ENCODE results near the gene ASB14.

Gene ASB14

DNA sequence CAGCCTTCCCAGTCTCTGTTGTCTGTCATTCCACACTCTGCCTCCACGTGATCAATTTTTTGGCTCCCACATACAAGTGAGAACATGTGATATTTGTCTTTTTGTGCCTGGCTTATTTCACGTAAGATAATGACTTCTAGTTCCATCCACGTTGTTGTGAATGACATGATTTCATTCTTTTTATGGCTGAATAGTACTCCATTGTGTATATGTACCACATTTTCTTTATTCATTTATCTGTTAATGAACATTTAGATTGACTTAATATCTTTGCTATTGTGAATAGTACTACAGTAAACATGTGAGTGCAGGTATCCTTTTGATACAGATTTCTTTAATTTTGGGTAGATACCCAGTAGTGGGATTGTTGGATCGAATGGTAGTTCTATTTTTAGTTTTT is 31.4 kb downstream of the ASB14 start:
- no peak for DNase-seq (ENCODE audit: low read depth)

DNA sequence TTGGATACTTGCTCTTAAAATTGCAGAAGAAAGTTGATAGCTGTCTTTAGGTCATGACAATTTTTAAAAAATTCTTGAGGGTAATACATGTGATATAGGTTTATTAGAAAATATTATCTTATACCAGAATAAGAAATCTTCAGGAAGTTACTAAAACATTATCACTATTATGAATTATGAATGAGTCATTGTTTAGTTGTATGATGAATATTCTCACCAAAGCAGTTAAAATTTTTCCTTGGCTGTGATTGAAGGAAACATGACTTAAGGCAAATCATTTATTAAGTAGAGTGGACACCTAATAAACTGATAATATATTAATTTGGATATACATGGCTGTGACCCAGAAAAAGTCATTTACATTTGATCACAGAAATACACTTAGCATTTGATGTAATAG is 34.8 kb downstream of the ASB14 start:
- no peak for DNase-seq (ENCODE audit: low read depth)

DNA sequence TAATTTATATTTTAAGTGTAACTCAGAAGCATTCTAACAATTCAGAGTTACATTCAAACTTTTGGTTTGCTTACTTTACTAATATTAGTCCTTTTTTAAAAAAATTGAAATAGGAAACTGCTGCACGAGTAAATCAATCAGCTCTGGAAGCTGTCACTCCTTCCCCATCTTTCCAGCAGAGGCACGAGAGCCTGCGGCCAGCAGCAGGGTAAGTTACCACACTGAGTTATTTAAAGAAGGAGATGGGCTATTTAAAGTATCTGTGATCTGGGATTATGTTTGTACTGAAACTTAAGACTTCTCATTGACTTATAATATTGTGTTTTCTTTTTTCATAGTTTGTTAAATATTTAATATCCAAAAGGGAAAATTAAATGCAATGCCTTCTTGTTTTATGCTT is 35.6 kb downstream of the ASB14 start:
- DNase-seq (ENCODE audit: low read depth), result no peak

DNA sequence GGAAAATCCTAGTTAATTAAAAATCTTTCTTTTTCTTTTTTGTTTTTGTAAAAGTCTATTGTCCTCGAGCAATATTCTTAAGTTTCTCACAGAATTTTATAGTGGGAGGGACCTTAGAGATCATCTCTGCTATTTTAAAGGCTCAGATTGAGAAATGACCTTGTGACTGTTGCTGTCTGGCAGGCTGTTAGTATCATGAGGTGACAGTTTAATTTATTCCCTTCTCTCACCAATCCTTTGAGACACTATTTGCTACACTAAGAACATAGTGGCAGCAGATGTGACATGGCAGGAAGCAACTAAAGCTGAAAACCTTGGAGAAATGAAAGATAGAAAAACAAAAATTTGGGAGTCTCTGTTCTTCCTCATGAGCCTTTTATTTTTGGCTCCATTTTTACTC is 40.1 kb downstream of the ASB14 start:
- no peak for DNase-seq (ENCODE audit: low read depth)

DNA sequence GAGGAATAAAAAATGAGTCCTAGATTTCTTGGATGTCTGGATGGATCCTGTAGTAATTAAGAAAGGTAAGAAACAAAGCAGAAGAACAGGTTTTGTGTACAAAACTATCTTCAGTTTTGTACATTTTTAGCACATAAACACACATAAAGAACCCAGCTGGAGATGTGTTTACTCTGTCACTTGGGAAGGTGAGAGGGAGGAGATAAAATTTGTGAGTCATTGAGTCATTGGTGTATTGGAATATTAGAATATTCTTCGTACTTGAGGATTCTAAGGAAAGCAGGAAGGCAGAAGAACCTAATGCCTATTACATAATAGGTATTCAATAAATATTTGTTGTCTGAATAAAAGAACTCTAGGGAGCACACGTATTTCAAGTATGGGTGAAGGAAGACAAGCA is 47.5 kb downstream of the ASB14 start:
- no peak for DNase-seq (ENCODE audit: low read depth)

DNA sequence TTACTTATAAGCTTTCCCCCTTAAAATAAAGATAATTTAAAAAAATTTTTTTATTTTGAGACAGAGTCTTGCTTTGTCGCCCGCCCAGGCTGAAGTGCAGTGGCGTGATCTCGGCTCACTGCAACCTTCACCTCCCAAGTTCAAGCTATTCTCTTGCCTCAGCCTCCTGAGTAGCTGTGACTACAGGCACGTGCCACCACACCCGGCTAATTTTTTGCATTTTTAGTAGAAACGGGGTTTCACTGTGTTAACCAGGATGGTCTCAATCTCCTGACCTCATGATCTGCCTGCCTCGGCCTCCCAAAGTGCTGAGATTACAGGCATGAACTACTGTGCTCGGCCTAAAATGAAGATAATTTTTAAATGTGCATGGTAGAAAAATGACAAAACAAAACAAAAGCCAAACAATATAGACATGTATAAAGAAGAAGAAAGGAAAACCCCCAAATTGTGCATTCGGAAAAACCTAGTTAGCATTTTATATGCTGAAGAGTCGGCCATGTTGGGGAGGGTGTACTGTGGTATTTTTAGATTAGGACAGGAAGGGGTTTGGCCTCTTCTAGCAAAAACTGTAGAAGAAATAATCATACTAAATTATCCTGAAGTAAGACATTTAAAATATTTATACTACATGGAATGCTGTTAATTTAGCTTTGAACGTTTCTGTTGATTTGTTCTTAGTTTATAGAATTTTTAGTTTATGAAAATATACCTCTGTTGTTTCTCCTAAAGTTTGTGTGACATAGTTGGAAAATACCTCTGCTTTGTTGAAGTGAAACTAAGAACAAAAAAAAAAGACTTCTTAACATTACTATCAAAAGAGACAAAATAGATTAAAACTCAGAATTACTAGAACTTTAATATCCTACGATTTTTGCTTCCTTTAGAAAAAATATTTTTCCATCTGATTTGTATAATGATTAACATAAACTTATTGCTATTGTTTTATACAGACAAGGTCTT is 57.6 kb downstream of the ASB14 start:
- DNase-seq (ENCODE audit: low read depth), result no peak

DNA sequence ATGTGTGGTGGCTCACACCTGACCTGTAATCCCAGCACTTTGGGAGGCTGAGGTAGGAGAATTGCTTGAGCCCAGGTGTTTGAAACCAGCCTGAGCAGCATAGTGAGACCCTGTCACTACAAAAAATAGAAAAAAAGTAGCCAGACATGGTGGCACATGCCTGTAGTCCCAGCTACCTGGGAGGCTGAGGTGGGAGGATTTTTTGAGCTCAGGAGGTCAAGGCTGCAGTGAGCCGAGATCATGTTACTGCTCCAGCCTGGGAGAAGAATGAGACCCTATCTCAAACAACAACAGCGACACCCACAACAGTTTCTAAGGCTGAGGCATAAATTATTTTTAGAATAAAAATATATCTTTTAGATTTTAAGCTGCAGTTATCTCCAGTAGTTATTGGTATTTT is 58.7 kb downstream of the ASB14 start:
- no peak for DNase-seq (ENCODE audit: low read depth)

DNA sequence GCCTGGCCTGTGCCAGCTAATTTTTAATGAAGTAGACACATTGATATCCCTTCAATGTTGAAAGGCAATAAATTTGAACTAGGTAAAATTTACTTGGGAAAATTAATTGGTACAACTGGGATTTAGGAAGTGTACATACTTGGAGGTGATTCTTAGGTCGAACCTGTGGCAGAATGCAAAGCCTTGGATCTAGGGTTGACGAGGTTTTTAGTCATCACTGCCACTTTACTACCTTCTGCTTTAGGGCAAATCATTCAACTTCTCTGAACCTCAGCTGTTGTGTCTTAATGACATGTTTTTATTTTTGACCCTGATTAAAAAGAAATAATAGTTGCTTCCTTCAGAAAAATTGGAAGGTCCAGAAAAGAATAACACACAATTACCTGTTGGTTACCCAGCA is 62.5 kb downstream of the ASB14 start:
- DNase-seq (ENCODE audit: low read depth), result no peak

DNA sequence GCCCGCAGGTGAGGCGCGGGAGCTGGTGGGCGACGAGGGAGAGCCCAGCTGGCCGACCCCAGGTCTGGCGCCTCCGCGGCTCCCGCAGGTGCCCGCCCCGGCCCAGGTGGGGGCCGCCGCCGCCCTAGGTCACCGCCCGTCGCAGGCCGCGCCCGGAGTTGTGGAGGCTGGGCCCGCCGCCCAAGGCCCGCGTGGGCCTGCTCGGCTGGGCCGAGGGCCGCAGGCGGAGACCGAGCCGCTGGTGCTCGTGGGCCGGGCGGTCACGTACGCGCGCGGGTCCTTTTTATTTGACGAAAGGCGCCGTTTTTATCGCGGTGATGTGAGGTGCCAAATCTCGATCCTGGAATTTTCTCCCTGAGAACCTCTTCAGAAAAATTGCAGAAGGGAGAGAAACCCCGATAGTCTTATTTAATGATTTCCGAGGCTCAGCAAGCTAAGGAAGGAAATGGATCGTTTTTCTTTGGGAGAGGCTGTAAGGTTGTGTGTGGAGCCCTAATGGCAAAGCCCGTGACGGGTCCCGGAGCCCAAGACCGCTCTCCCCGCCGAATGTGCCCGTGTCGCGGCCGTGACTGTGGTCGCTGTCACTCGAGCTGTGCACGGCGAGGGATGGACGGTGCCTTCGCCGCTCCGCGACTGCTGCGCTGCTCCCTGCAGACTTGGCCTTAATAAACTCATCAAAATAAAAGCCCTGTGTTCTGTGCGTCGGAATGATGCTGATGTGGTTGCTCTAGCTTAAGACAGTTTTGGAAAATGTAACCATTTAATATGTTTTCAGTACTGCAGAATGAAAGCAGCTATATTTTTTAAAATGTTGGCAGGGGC is 64.3 kb downstream of the ASB14 start:
- DNase-seq (ENCODE audit: low read depth), result no peak

DNA sequence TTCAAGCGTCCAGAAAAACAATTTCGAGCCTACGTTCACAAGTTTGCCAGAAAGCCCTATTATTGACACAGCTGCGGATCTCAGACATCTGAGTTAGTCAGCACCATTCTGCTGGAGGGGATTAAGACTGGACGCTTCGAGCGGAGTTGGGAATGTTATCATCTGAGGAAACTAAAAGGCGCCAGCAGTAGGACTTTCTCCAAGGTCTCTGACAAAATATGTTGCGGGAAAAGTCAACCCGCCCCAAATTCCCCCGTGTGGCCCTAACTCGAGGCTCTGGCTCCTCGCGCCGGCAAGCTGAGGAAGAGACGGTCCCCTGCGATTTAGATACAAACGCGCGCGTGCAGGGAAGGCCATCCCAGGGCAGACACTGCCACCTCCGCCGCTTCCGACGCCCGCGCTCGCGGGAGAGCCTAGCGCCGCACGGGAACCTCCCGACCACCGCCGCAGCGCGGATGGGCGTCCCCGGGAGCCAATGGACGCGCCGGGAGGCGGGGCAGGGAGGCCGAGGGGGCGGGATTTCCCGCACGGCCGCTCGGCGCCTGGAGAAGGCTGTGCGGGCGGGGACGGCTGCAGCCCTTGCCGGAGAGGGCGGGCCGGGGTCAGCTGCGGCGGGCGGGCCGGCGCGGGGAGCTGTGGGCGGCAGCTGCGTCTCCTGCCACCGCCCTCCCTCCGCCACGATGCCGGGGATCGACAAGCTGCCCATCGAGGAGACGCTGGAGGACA is 65.1 kb downstream of the ASB14 start, which contains the start of gene APPL1:
APPL1 (plus strand) TSS at position 526 of the 726 bp plus-strand sequence; CDS start at position 681, 155 bp downstream.
- peak; percentile 78 for DNase-seq (ENCODE audit: low read depth)

DNA sequence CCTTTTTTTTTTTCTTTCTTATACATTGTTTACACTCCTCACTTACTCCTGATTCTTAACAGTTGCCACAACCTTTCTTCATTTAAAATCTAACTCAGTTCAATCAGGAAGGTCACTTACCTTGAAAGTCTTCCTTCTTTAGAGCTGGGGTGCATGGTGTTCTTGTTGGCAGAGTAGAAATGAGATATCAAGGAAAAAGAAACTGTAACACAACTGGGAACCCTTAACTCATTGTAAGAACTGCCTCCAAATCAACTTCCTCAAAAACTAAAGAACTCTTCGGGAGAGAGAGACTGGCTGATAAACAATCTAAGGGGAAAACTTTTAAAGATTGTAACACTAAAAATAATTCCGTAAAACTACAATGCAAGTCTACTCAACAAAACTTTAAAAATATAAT is 66.3 kb downstream of the ASB14 start:
- no peak for DNase-seq (ENCODE audit: low read depth)

DNA sequence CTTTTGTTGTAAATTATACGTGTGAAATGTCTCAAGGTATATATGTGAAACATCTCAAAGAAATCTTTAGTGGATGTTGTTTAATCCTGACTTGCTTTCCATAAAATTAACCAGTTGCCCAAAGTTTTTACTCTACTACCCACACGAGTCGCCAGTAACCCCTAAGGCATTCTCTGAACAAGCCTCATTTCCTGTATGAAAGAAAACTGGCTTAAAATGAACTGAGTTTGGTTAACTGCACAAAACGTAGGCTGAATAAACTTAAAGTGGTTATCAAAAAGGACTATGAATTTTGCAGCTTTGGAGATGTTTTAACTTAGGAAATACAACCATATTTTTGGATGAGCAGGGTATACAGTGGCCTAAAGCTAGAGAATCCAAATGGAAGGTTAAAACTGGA is 67.6 kb downstream of the ASB14 start:
- DNase-seq (ENCODE audit: low read depth), result no peak

DNA sequence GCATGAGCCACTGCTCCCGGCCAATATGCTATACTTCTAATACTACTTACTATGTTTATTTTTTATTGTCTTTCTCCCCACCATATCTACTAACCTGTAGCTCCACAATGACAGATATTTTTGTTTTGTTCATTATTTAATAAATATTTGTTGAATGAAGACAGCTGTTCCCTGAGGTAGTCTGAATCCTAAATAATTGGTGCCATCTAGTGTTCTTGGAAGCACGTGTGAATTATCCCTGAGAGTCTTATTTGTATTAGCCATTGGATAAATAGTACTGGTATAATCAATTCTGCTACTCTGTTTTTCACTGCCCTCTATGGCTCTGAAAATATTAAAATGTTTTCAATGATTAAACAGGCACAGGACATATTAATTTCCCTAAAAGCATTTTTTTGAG is 70.6 kb downstream of the ASB14 start:
- DNase-seq (ENCODE audit: low read depth), result no peak

Measured in stimulated activated CD8-positive, alpha-beta memory T cell treated with anti-CD3 and anti-CD28 coated beads, Interleukin-12 subunit alpha, Interleukin-12 subunit beta, amount 100 ng/mL, for 1 hour (primary cell).